ENCODE data around the gene LRFN5.

LRFN5 gene

GRCh38 chr14:41641690-41642089, 35.0 kb downstream of the LRFN5 start:
- no peak for TF ChIP-seq CTCF (IDR thresholded peaks at IDR 0.05; ENCODE audit: low read depth, low read length, missing control alignments)
- DNase-seq (ENCODE audit: low read depth), result no peak
- no peak overlapping the region for H3K4me3 ChIP-seq (ENCODE audit: low read depth, low read length)

GRCh38 chr14:41642367-41642766, 35.7 kb downstream of the LRFN5 start:
- no peak overlapping the region for H3K4me3 ChIP-seq (ENCODE audit: low read depth, low read length)
- no peak for DNase-seq (ENCODE audit: low read depth)
- TF ChIP-seq CTCF (IDR thresholded peaks at IDR 0.05; ENCODE audit: low read depth, low read length, missing control alignments), result no peak

DNA sequence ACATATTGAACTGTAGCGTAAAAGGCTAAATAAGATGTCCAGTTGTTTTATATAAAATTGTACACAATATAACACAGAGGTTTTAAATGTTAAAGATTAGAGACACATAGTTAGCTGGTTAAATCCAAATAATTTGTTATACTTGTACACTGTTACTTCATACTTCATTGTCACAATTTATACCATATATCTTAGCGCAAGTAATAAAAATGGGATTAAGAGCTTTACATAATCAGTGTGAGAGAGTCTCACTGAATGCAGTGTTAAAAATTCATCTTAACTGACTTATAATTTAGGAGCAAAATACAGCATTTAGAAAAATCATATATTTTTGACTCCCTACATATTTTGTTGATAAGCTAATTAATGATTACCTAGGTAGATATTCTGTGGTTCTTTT, 36.1 kb downstream of the LRFN5 start:
- no peak overlapping the region for H3K4me3 ChIP-seq (ENCODE audit: low read depth, low read length)

GRCh38 chr14:41644606-41645005, 37.9 kb downstream of the LRFN5 start:
- H3K4me3 ChIP-seq (ENCODE audit: low read depth, low read length), result no peak overlapping the region
- no peak for DNase-seq (ENCODE audit: low read depth)
- no peak for TF ChIP-seq CTCF (IDR thresholded peaks at IDR 0.05; ENCODE audit: low read depth, low read length, missing control alignments)

More for the DNA sequence above, 36.1 kb downstream of the LRFN5 start:
- no peak for TF ChIP-seq CTCF (IDR thresholded peaks at IDR 0.05; ENCODE audit: low read depth, low read length, missing control alignments)
- DNase-seq (ENCODE audit: low read depth), result no peak

DNA sequence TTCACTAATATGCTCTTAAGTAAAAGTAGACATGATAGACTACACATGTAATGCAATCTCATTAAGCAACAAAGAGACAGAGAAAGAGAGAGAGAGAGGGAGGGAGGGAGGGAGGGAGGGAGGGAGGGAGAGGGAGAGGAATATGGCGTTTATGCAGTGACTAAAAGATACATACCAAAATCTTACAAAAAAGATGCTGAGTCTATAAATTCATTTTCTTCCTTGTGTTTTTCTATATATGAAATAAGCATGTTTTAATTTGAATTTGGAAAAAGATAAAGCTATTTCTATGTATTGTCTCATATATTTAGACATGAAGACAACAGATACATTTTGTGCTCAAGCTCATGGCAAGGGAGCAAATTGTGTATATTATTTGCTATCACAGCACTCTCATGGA, 44.1 kb downstream of the LRFN5 start:
- DNase-seq (ENCODE audit: low read depth), result no peak
- no peak overlapping the region for H3K4me3 ChIP-seq (ENCODE audit: low read depth, low read length)
- no peak for TF ChIP-seq CTCF (IDR thresholded peaks at IDR 0.05; ENCODE audit: low read depth, low read length, missing control alignments)

GRCh38 chr14:41654196-41654595, 47.5 kb downstream of the LRFN5 start:
- TF ChIP-seq CTCF (IDR thresholded peaks at IDR 0.05; ENCODE audit: low read depth, low read length, missing control alignments), result no peak
- DNase-seq (ENCODE audit: low read depth), result no peak
- H3K4me3 ChIP-seq (ENCODE audit: low read depth, low read length), result no peak overlapping the region

GRCh38 chr14:41662780-41663472, 56.2 kb downstream of the LRFN5 start:
- DNase-seq (ENCODE audit: low read depth), result no peak
- no peak for TF ChIP-seq CTCF (IDR thresholded peaks at IDR 0.05; ENCODE audit: low read depth, low read length, missing control alignments)

More at GRCh38 chr14:41662780-41663472, 56.2 kb downstream of the LRFN5 start:
- no peak overlapping the region for H3K4me3 ChIP-seq (ENCODE audit: low read depth, low read length)
